Transverse colon (tissue), 4 donors: Measurements from ENCODE around the gene KANK2. TPM values are rescaled to one million over a fixed set of nuclear protein-coding genes. Genes with fewer than 3 reads are reported as not detected.
A peak's percentile ranks its signal among the peaks of the same experiment; 100 is the strongest.

Experiments
- DNase-seq: peaks from one replicate; pipeline ENCODE4 v3.0.0-alpha.2; 2019
- H3K27ac ChIP-seq, 4 donors: fragments of 200-600 bp; sonication (generic); 2 replicates each; pipeline ENCODE4 v1.5.1; 2016 to 2018; ENCODE audit warnings: inconsistent platforms in 4 of 4
- H3K27me3 ChIP-seq: fragments of 200-600 bp; sonication (generic); 2 replicates; pipeline ENCODE4 v1.5.1; 2017; ENCODE audit warnings: inconsistent platforms
- H3K36me3 ChIP-seq, 4 donors: fragments of 200-600 bp; sonication (generic); 2 replicates each; pipeline ENCODE4 v1.5.1; 2017 to 2019; ENCODE audit warnings: inconsistent platforms in 4 of 4
- H3K4me1 ChIP-seq, 4 donors: fragments of 200-600 bp; sonication (generic); 2 replicates each; pipeline ENCODE4 v1.5.1; 2017 to 2020; ENCODE audit warnings: inconsistent platforms in 4 of 4
- H3K4me3 ChIP-seq, 4 donors: fragments of 200-600 bp; sonication (generic); 1 replicate in 1 of 4; 2 replicates in 3 of 4; pipeline versions ENCODE4 v1.5.1 to v1.6.1; 2017 to 2019; ENCODE audit warnings: inconsistent platforms in 4 of 4
- H3K9me3 ChIP-seq, 2 donors: fragments of 200-600 bp; sonication (generic); 2 replicates each; pipeline ENCODE4 v1.5.1; 2017 to 2019; ENCODE audit warnings: inconsistent platforms in 2 of 2
- EP300 ChIP-seq: sonication (generic); formaldehyde crosslinking; IDR thresholded peaks from one replicate; pipeline ENCODE4 v1.6.1; 2017; ENCODE audit warnings: antibody characterized with exemption, low read depth
- POLR2A ChIP-seq: fragments of 450-650 bp; IDR thresholded peaks from one replicate; pipeline ENCODE4 v1.6.1; 2016; ENCODE audit warnings: antibody characterized with exemption, mild to moderate bottlenecking, moderate library complexity
- POLR2AphosphoS5 ChIP-seq, 3 donors: sonication (generic); formaldehyde crosslinking; IDR thresholded peaks; one replicate each; pipeline ENCODE4 v1.6.1; 2016; ENCODE audit warnings: antibody characterized with exemption in 3 of 3
- WGBS, 2 donors: methylation state at CpG; one replicate each; pipeline ENCODE4 v1.1.5; 2018; ENCODE audit warnings: low coverage in 1 of 2; 5-methylcytosine and 5-hydroxymethylcytosine counted together
- in situ Hi-C, 4 donors: fragments of 200-750 bp; cut with MboI; loops; one replicate each; pipeline versions ENCODE4 v1.15.0 to v1.15.1; 2017; ENCODE audit warnings: low sequenced_read_pairs in 3 of 4, low pct_ligation_motif_present in 1 of 4, low pct_unique_long_range_greater_than_20kb in 1 of 4
- intact Hi-C: fragments of 100-400 bp; cut with DNase I; formaldehyde crosslinking; loops from one replicate; pipeline ENCODE4 v1.15.1; 2023; ENCODE audit warnings: low total_unique reads
- total RNA-seq, 4 donors: library from RNA; depleted of rRNA; stranded (reverse); fragments of >200 nt; gene quantifications; one replicate each; pipeline ENCODE4 v1.1.0, GENCODE V29; 2016
- TF ChIP-seq, protein P1 (sequence below), 5 experiments: fragments of 200-600 bp in 3 of 5; fragments of 450-650 bp in 2 of 5; sonication (generic) in 3 of 5; IDR thresholded peaks; 1 replicate in 2 of 5; 2 replicates in 3 of 5; pipeline ENCODE4 v1.5.1; 2016 to 2017; ENCODE audit warnings: antibody characterized with exemption in 5 of 5, inconsistent platforms in 3 of 5, mild to moderate bottlenecking in 2 of 5, moderate library complexity in 1 of 5

The KANK2 gene
- total RNA-seq, 4 donors from 2014 or later = 145 to 339 (median 243) TPM

DNA sequence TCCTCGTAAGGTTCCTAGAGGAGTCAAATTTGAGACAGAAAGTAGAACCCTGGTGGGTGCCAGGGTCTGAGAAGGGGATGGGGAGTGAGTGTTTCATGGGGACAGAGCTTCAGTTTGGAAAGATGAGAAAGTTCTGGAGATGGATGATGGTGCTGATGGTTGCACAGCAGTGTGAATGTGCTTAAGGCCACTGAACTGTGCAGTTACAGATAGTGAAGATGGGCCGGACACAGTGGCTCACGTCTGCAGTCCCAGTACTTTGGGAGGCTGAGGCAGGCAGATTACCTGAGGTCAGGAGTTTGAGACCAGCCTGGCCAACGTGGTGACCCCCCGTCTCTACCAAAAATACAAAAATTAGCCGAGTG lies 42.7 kb downstream of the KANK2 start:
- TF ChIP-seq POLR2A = no peak
- no peak for TF ChIP-seq EP300
- no peak for TF ChIP-seq POLR2AphosphoS5 (IDR thresholded peaks at IDR 0.05)
- H3K27me3 ChIP-seq = no peaks in the 10 kb centered on the region
- H3K36me3 ChIP-seq = no peaks in the 10 kb centered on the region
- H3K4me1 ChIP-seq = peaks cover 16 to 51% (median 29%) of the 10 kb centered on the region in 4 donors
- peak overlapping the region in 1 of 4 donors; percentile 58 for H3K4me3 ChIP-seq
- intact Hi-C loops = no loop called here
- peak overlapping the region in 1 of 4 donors; percentile 76 for H3K27ac ChIP-seq
- in situ Hi-C loops = no loop called here
- 24 to 36% methylated on average over 5 to 6 of the region's 6 CpGs for WGBS, 2 donors
- no peaks in the 10 kb centered on the region for H3K9me3 ChIP-seq
- no peak for DNase-seq

DNA sequence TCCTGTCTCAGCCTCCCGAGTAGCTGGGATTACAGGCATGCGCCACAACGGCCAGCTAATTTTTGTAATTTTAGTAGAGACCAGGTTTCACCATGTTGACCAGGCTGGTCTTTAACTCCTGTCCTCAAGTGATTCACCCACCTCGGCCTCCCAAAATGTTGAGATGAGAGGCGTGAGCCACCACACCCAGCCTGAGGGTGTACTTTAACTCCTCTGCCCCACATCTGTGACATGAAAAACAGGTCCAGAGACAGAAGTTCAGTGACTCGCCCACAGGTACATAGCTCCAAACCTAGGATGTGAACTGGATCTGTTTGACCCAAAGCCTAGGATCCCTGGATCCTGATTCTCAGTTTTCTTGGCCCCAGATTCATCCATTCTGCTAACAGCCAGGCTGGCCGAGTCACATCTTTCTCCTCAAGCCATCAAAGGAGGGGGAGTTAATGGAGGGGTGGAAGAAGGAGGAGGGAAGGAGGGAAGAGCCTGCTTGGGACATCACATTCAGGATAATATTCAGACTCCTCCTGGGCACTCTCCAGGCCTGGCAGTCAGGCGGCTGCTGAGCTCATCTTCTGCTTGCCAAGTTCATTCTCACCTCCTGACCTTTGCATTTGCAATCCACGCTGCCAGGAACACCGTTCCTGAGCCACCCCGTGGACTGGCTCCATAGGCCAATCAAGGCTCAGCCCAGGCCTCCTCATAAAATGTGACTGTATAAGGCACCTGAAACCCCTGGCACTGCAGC lies 44.9 kb downstream of the KANK2 start:
- Histone ChIP-seq H3K4me3 (no peak overlapping the region), H3K4me1 (peaks cover 12 to 41% (median 29%) of the 10 kb centered on the region in 4 donors), H3K27ac (peak overlapping the region; percentile 74 to 86 (median 76)), H3K9me3 (no peaks in the 10 kb centered on the region), H3K36me3 (no peaks in the 10 kb centered on the region), H3K27me3 (no peaks in the 10 kb centered on the region)
- TF ChIP-seq, protein P1, sequence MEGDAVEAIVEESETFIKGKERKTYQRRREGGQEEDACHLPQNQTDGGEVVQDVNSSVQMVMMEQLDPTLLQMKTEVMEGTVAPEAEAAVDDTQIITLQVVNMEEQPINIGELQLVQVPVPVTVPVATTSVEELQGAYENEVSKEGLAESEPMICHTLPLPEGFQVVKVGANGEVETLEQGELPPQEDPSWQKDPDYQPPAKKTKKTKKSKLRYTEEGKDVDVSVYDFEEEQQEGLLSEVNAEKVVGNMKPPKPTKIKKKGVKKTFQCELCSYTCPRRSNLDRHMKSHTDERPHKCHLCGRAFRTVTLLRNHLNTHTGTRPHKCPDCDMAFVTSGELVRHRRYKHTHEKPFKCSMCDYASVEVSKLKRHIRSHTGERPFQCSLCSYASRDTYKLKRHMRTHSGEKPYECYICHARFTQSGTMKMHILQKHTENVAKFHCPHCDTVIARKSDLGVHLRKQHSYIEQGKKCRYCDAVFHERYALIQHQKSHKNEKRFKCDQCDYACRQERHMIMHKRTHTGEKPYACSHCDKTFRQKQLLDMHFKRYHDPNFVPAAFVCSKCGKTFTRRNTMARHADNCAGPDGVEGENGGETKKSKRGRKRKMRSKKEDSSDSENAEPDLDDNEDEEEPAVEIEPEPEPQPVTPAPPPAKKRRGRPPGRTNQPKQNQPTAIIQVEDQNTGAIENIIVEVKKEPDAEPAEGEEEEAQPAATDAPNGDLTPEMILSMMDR (IDR thresholded peaks at IDR 0.05) = no peak
- TF ChIP-seq POLR2A (no peak), EP300 (peak; percentile 66), POLR2AphosphoS5 (IDR thresholded peaks at IDR 0.05) (peak; percentile 53 to 74 (median 66))
- DNase-seq = peak; percentile 65
- in situ Hi-C loops = no loop called here
- intact Hi-C loops = no loop called here
- WGBS, 2 donors = 66 to 73% methylated on average over 3 to 11 of the region's 11 CpGs

DNA sequence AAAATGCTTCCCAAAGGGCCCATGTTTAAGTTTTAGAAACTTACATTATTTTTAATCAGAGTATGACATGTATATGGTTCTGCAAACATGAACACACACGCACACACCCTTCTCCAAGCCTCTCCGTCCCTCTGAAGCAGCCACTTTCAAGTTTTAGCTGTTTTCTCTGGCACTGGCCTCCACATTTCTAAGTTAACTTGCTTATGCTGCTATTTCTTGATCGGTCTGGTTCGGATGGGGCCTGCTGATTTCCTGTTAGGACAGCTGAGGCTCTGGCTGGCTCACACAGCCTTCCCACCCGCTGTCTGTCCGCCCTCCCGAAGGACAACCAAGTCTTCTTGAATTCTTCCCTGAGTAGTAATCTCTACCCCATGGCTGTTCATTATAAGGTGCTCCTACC lies 46.2 kb downstream of the KANK2 start:
- no peak for TF ChIP-seq EP300
- TF ChIP-seq, protein P1 (IDR thresholded peaks at IDR 0.05) = no peak
- TF ChIP-seq POLR2AphosphoS5 (IDR thresholded peaks at IDR 0.05) = no peak
- TF ChIP-seq POLR2A = no peak
- WGBS, 2 donors = 77 to 90% methylated on average over 2 to 7 of the region's 7 CpGs
- no peak for DNase-seq
- H3K27me3 ChIP-seq = no peaks in the 10 kb centered on the region
- H3K9me3 ChIP-seq = no peaks in the 10 kb centered on the region
- intact Hi-C loops = no loop called here
- no peaks in the 10 kb centered on the region for H3K36me3 ChIP-seq
- in situ Hi-C loops = no loop called here
- peaks cover 10 to 36% (median 26%) of the 10 kb centered on the region in 4 donors for H3K4me1 ChIP-seq
- peak overlapping the region; percentile 74 to 86 (median 76) for H3K27ac ChIP-seq
- H3K4me3 ChIP-seq = no peak overlapping the region

DNA sequence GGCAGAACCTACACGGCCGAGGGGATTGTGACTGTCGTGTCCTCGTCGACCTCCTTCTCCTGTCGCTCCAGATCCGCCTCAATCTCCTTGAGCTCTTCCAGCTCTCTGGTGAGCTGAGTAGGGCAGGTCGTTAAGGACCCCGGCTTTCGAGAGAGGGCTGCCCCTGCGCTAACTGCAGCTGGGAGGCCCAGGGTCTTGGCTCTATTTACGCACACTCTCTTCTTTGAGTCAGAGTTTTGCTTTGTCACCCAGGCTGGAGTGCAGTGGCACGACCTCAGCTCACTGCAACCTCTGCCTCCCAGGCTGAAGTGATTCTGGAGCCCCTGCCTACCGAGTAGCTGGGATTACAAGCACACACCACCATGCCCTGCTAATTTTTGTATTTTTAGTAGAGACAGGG lies 49.3 kb downstream of the KANK2 start:
- H3K27me3 ChIP-seq = no peaks in the 10 kb centered on the region
- WGBS, 2 donors = 90 to 93% methylated on average over 2 to 14 of the region's 14 CpGs
- no peak overlapping the region for H3K4me3 ChIP-seq
- no peak for DNase-seq
- TF ChIP-seq, protein P1 (IDR thresholded peaks at IDR 0.05) = no peak
- no peak for TF ChIP-seq POLR2A
- no peak for TF ChIP-seq EP300
- no peak for TF ChIP-seq POLR2AphosphoS5 (IDR thresholded peaks at IDR 0.05)
- peaks cover 3 to 25% (median 21%) of the 10 kb centered on the region in 4 donors for H3K4me1 ChIP-seq
- intact Hi-C loops (no loop called here), in situ Hi-C loops (no loop called here)
- H3K36me3 ChIP-seq = no peaks in the 10 kb centered on the region
- H3K9me3 ChIP-seq = no peaks in the 10 kb centered on the region
- H3K27ac ChIP-seq = peak overlapping the region in 1 of 4 donors; percentile 6
